Measurements from ENCODE around the gene NR6A1. TPM values are rescaled to one million over a fixed set of nuclear protein-coding genes. Genes with fewer than 3 reads are reported as not detected.

The NR6A1 gene
- total RNA-seq, 1 donor from 2014 or later, result 5.0 TPM

DNA sequence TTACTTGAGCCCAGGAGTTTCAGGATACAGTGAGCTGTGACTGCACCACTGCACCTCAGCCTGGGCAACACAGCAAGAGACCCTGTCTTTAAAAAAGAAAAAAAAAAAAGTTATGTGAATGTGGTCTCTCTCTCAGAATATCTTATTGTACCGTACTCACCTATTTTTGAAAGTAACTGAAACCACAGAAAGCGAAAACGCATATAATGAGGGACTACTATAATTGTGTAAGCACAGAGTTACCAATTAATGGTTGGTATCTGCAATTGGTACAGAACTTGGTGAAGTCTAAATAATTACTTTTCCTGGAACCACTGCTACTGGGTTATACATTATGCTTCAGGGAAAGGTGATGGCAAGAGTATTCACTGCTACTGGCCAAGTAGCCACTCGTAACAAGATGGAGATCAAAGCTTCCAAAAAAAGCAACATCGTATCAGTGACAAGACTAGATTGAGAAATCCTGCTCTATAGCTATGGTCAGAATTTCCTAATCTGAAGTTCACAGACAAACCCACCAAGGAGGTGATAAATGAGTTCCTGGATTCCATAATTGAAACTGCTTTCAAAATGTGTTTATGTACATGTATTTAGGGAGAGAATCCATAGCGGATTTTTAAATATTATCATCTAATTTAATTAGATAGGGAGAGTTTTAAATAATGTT lies 82.7 kb downstream of the NR6A1 start:
- DNase-seq (ENCODE audit: low spot score), result no peak

DNA sequence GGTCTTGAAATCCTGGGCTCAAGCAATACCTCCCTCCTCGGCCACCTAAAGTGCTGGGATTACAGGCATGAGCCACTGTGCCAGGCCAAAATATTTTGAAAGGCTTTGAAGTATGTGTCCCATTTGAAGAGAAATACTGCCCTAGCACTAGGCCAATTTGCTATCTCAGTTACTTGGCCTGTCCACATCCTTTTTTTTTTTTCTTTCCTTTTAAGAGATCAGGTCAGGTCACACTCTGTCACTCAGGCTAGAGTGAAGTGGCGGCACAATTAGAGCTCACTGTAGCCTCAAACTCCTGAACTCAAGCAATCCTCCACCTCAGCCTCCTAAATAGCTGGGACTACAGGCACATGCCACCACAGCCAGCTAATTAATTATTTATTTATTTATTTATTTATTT lies 84.2 kb downstream of the NR6A1 start:
- DNase-seq (ENCODE audit: low spot score), result no peak

DNA sequence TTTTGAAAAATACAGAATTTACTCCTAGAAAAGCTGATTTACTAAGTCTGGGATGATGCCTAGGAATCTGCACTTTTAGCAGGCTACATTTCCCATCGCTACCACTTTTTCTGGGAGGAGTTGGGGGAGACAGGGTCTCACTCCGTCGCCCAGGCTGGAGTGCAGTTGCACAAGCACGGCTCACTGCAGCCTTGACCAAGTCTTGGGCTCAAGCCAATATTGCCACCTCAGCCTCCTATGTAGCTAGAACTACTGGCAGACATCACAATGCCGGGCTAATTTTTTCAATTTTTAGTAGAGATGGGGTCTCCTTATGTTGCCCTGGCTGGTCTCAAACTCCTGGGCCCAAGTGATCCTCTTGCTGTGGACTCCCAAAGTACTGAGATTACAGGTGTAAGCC lies 85.9 kb downstream of the NR6A1 start:
- no peak for DNase-seq (ENCODE audit: low spot score)

DNA sequence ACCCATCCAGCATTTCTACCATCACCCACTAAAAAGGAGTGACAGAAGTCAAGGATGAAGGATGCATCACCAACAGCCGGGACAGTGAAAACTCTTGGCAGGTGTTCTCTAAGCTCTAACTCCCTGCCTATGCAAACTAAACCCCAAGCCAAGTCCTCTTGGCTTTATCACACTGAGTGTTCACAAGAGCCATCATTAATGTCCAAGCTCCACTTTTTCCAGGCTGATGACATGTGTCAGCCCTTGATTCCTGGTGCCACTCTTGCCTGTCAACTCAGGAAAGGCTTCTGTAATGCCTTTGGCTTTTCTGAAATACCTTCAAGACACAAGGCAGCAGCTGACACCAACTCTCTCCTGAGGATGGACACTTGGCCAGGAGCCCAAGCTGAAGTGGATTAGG lies 86.9 kb downstream of the NR6A1 start:
- no peak for DNase-seq (ENCODE audit: low spot score)

DNA sequence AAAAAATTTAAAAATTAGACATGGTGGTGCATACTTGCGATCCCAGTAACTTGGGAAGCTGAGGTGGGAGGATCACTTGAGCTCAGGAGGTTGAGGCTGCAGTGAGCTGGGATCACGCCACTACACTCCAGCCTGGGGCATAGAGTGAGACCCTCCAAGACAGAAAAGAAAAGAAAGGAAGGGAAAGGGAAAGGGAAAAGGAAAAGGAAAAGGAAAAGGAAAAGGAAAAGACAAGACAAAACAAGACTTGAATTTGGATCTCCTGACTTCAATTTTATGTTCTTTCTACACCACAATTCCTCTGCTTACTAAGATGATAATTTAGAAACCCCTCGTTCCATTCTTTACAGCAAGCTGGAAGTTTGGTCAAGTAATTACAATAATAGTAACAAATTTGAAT lies 88.1 kb downstream of the NR6A1 start:
- DNase-seq (ENCODE audit: low spot score), result no peak

DNA sequence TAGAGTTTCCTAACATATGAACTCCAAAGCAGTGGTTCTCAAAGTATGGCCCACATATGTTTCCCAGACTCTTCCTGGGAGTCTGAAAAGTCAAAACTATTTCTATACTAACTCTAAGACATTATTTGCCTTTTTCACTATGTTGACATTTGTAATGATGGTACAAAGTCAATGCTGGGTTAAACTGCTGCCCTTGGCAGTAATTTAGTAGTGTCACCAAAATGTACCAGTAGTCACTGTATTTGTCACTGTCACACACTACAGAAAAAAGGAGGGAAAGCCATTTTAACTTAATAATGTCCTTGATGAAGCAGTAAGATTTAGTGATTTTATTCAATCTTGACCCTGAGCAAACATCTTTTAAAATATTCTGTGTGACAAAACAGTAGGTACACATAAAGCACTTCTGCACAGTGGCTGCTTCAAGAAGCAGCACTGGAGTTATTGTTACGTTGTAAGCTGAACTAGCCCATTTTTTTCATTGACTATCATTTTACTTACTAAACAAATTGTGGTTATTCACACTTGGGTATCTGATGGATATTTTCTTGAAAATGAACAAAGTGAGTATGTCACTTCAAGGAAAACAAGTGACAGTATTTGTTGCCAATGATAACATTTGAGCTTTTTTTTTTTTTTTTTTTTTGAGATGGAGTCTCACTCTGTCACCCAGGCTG lies 90.3 kb downstream of the NR6A1 start:
- DNase-seq (ENCODE audit: low spot score), result no peak

DNA sequence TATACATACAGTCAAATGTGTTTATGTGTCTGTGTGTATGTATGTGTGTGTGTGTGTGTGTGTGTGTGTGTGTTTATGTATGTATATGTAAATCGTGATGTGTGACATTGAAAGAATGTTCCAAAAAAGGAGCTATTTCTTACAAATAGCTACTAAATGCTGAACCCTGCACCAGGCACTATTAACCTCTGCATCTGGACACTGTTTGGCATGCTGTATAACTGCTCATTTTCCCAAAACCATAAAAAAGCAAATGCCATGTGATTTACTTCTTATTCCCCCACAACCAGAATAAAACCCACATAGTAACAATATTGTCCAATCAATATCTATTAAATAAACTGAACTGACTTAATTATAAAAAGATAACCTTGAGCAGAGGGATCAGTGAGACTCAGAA lies 91.1 kb downstream of the NR6A1 start:
- DNase-seq (ENCODE audit: low spot score), result no peak

DNA sequence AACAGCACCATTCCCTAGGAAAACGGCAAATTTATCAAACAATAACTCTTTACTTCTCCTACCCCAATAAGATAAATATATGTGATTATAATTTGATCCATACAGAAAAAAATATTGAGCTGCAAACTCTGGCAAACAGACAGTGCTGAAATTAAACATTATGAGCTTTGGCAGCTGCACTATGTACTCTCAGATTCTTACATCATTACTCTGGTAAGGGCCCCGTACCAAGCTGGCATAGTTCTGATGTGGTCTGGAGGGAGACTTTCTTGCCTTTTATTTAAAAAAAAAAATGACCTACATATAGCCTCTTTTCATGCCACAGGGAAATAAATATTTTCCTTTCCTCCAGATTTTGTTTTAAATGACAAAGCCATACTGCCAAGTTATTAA lies 95.0 kb downstream of the NR6A1 start:
- no peak for DNase-seq (ENCODE audit: low spot score)

DNA sequence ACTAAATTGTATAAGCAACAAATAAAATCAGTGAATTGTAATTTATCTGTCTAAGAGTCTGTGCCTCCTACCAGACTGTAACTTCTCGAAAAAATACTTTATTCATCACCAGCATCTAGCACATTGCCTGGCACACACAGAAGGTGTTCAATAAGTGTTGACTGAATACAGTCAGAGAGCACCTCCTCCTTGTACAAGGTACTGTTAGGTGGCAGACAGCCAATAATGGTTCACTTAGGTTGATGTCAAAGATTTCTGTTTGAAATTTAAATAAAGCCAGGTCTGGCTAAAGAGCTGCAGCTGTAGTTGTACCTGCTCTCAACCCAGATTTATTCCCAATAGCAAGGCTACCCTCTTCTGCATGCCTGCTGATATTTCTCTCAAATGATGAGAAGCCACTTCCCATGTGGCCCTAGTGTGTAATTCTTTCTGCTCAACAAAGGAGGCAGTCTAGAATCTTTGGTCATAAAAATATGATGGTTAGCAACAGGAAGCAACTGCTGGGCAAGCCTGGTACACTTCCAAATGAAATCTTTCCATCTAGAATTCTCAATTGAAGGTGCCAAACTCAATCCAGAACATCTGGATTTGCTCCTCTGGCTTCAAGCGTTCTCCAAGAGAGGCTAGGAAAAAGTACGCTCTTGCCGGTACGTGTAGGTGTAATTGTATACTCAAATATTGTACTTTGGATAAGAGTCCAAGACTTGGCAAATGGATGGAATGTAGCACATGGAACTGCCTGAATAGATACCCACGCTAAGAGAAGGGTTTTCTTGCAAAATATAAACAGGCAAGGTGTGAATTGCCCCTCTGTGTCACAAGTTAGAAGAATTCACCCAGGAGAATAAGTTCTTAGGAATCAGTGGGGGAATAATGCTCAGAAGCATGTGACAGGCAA lies 95.6 kb downstream of the NR6A1 start:
- no peak for DNase-seq (ENCODE audit: low spot score)

DNA sequence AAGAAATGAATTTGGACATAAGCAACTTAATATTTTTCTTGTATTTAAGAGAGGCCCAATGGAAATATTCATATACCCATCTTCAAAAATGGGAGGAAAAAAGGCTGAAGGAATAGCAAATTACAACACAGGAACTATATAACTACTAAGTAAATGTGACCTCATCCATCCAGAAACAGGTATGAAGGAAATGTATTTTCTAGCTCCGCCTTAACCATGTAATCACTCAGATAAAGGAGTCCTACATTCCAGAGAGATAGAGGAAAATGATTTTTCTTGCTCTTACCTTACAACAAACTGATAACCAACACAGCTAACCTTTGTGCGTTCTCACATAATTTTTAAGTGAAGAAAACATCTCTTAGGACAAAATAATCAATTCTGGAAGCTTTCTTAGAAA lies 96.5 kb downstream of the NR6A1 start:
- DNase-seq (ENCODE audit: low spot score), result no peak

DNA sequence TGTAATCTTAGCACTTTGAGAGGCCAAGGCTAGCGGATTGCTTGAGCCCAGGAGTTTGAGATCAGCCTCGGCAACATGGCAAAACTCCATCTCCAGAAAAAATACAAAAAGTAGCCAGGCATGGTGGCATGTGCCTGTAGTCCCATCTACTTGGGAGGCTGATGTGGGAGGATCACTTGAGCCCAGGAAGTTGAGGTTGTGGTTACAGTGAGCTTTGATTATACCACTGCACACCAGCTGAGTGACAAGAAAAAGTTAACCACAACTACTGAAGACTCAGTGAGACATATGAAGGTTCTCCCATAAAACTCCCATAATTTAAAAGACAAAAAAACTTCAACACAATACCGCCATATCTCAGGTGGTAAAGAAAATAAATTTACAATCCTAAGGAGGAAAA lies 98.0 kb downstream of the NR6A1 start:
- no peak for DNase-seq (ENCODE audit: low spot score)

DNA sequence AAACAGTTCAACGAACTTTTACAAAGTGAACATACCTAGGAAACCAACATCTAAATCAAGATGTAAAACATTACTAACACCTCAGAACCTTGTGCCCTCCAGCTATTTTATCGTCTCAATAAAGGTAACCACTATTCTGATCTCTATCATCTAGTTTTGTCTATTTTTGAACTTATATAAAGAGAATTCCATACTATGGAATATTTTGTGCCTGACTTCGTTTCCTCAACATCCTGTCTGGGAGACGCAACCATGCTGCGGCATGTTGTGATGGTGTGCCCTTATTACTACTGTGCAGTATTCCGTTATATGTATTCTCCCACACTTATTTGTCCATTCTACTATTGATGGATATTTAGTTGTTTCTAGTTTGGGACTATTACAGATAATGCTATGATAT lies 99.2 kb downstream of the NR6A1 start:
- no peak for DNase-seq (ENCODE audit: low spot score)

DNA sequence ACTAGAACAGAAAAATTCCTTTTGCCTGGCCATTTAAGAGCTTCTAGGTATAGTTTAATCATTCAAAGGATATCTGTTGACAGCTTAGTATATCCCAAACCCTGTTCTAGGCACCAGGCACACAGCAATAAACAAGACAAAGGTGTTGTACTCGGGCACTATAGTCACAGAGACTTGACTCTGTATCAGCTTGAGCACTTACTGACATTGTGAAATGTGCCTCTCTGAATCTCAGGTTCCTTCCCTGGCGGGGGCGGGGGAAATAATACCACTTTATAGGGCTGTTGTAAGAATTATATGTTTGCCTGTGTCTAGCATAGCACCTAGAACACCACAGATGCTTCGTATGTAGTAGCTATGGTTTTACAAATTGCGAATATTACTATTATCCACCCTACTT lies 104.5 kb downstream of the NR6A1 start:
- no peak for DNase-seq (ENCODE audit: low spot score)

DNA sequence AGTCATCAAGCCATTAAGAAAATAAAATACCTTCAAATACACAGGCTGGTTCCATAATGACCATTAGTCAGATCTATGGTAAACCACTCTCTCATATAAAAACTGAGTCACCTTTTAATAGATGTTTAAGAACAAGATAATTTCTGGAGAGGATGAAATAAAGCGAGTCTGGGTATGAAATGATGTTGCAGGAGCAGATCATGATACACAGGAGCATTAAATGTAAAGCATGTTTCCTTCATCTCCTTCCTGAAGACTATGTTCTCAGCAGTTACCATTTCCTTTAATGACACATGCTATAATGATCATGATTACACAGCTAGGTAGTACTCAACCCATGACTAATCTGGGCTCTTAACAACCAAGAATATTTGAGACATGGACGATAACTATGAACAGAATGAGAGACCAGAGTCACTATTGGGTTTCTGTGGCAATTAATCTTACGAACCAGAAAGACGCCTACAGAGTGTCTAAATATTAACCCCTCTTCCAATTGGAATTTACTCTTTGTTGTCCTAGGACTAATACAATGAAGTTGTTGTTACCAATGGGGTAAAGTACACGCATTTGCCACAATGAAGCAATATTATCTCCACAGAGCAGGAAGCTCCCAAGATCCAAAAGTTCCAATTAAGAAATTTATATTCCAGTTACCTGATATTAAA lies 105.6 kb downstream of the NR6A1 start:
- DNase-seq (ENCODE audit: low spot score), result no peak

DNA sequence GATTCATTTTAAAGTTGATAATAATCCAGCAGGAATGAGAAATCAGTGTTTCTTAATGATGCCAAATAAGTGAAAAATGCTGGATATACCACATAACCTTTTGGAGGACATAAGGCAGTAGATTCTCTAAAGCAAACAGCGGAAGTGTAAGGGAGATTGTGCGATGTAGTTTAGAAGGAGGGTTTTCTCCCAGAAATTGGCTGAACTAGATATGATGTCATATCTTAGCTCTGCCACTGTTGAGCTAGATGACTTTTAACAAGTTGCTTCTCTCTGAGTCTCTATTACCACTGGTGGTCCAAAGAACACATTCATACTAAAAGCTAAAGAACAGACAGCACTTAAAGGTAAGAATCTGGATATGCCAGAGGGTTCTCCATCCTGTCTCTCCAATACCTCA lies 107.0 kb downstream of the NR6A1 start:
- DNase-seq (ENCODE audit: low spot score), result no peak

DNA sequence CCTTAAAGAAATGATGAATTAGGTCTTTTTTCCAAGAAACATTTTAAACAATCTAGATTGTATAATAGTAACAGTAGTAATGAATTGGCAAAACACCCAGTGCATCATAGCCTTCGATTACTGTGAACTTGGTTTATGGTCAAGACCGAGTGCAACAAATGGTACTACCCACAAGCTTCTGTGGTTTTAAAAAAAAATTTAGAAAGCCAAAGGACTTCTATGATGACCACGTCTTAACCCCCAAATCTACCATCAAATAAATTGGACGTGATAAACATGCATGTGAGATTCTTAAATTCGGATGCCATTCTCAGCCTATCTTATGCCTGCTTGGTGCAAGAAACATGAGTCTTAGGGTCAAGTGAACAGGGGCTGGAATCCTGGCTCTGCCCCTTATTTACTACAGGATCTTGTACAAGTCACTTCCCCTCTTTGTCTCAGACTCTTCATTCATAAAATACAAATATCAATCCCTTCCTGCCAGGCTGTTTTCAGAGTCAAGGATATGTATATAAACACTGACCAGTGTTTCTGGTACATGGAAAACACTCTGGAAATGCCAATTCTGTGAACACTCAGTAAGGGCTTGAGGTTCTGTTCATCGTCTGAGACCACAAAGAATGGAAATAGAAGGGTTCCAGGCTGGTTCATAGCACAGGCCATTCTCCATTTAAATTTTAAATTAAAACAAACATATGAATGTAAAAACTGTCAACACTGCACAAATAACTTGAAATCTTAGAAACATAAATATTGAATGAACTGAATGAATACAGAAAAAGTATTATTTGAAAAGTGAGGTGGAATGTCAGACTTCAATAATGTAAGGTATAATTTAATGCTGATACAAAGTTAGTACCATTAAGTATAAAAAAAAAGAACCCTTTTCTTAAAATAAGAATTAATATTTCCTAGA lies 107.8 kb downstream of the NR6A1 start:
- DNase-seq (ENCODE audit: low spot score), result no peak

DNA sequence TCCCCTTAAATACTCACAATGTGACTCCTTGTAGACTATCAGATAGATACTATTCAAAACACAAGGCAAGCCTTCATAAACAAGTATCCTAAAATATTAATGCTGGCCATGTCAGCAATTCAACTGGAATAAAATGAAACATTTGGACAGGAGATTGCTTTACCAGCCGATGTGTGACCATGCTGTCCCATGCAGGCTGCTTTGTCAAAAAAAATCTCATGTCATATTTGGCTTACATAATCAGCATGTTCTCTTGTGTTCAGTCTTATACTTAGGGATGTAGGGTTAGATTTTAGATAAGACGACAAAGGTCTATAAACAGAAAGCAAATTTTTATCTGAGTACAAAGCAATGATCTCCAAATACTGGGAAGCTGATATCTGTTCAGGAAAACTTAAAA lies 108.5 kb downstream of the NR6A1 start:
- DNase-seq (ENCODE audit: low spot score), result no peak

DNA sequence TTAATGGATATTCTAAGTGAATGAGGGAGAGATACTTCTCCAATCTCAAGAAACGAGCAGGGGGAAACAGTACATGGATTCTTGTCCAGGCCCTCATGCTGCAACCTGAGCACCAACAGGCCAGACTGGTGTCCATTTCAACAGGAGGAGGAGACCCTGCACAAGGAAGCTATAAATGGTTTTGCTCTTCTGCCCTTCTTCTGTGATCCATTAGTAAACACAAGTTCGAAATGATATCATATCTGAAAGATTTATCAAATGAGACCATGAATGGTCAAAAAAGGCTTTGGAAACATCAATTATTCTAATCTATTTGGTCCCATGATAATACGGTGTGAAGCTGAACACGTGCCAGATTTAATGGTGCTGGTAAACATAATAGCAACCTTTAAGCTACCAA lies 109.8 kb downstream of the NR6A1 start:
- DNase-seq (ENCODE audit: low spot score), result no peak

DNA sequence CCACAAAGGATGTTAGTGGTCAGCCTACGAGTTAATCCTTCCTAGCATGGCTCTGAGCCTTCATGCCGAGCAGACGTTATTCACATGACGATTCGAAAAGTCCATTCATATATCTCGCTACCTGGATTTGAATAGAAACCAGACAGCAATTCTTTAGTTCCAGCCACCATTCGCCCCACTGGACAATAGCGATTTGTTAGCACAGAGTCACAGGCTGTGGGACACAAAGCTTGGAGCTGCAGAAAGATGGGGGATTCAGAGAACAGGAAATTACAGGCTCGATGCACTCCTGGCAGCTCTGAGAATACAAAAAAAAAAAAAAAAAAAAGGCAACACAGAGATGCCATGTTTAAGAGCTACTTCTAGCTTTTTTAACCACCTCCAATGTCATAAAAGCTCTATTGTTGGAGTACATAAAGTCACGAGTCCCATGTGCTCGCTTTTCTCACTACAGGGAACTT lies 110.7 kb downstream of the NR6A1 start:
- no peak for DNase-seq (ENCODE audit: low spot score)

DNA sequence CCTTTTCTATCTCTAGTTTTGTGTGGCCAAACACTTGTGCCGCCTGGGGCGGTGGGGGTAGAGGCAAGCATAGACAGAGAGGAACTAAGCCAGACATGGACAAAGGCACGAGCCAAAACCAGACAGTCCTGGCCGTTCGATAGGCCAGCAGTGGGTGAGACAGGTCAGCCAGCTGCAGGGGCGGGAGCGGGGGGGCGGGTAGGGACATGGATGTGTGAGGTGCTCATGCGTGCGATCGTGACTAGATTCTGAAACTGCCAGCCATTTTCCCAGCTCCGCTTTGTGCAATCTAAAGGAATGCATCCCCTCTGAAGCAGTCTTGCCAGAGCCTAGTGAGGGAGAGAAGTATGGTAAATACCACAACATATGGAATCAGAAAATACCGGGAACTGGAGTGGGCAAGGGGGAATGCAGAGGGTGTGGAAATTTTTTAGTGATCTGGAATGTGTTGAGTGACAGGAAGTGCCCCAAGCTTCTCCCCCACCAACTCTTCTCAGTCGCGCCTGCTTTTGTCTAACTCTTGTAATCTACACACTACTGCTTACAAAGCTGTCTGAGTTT lies 111.9 kb downstream of the NR6A1 start:
- DNase-seq (ENCODE audit: low spot score), result peak; percentile 66

Measured in ureter (tissue), 1 donor.